NCI-H146 (cell line): ENCODE data around the gene OR4Q3.
"Not testable (repeated sequence)": the region's sequence is repeated elsewhere in the genome, so short reads cannot be mapped to it uniquely, and the experiment has no call there.

Experiments used
- DNase-seq: peaks from one replicate; lab custom pipeline; 2025; lab: John Stamatoyannopoulos, UW

The OR4Q3 gene

GRCh38 chr14:19743256-19743655 lies at the start of gene OR4Q3:
OR4Q3 (plus strand) TSS chr14:19743571.
- DNase-seq = no peak

- DNase-seq = no peak
Observed at GRCh38 chr14:19729359-19729758, 14.0 kb upstream of the OR4Q3 start.

- no peak for DNase-seq
Observed at GRCh38 chr14:19729763-19730162, 13.6 kb upstream of the OR4Q3 start.

- not testable (repeated sequence) for DNase-seq
Observed at GRCh38 chr14:19733893-19734292, 9.5 kb upstream of the OR4Q3 start.

- not testable (repeated sequence) for DNase-seq
Observed at GRCh38 chr14:19752316-19752715, 8.9 kb downstream of the OR4Q3 start.

GRCh38 chr14:19754172-19754571 lies 10.8 kb downstream of the OR4Q3 start:
- DNase-seq = no peak

GRCh38 chr14:19771491-19771890 lies 28.1 kb downstream of the OR4Q3 start:
- not testable (repeated sequence) for DNase-seq

GRCh38 chr14:19771895-19772430 lies 28.6 kb downstream of the OR4Q3 start:
- DNase-seq = no peak

GRCh38 chr14:19772454-19772853 lies 29.1 kb downstream of the OR4Q3 start:
- DNase-seq = not testable (repeated sequence)

- DNase-seq = not testable (repeated sequence)
Observed at GRCh38 chr14:19773204-19773603, 29.8 kb downstream of the OR4Q3 start, which contains the start of gene OR4M1. OR4M1 (plus strand) TSS chr14:19773504; CDS start chr14:19780323, 6,819 bp downstream.

GRCh38 chr14:19775587-19775986 lies 32.2 kb downstream of the OR4Q3 start:
- no peak for DNase-seq

- not testable (repeated sequence) for DNase-seq
Observed at GRCh38 chr14:19785848-19786247, 42.5 kb downstream of the OR4Q3 start.

- not testable (repeated sequence) for DNase-seq
Observed at GRCh38 chr14:19787318-19787717, 43.9 kb downstream of the OR4Q3 start.

- DNase-seq = not testable (repeated sequence)
Observed at GRCh38 chr14:19788150-19788549, 44.8 kb downstream of the OR4Q3 start.

- not testable (repeated sequence) for DNase-seq
Observed at GRCh38 chr14:19796520-19797108, 53.2 kb downstream of the OR4Q3 start.
